HEK293 (cell line): ENCODE measurements around the gene KRT14.

Experiments used
- GLI2 ChIP-seq: fragments of 450-650 bp; formaldehyde crosslinking; IDR thresholded peaks from 2 replicates; pipeline ENCODE4; 2017; ENCODE audit warnings: missing biosample characterization, missing genetic modification characterization, low read depth, borderline replicate concordance
- OVOL3 ChIP-seq: fragments of 450-650 bp; formaldehyde crosslinking; IDR thresholded peaks from 2 replicates; pipeline ENCODE4 v1.5.1; 2016; ENCODE audit warnings: missing biosample characterization, missing genetic modification characterization
- REPIN1 ChIP-seq: fragments of 450-650 bp; formaldehyde crosslinking; IDR thresholded peaks from 2 replicates; pipeline ENCODE4 v1.5.1; 2017; ENCODE audit warnings: missing biosample characterization, missing genetic modification characterization, low read depth
- ZFHX2 ChIP-seq: fragments of 450-650 bp; formaldehyde crosslinking; conservative IDR thresholded peaks from 2 replicates; pipeline ENCODE4 v1.5.1; 2016; ENCODE audit warnings: missing biosample characterization, missing genetic modification characterization
- ZNF311 ChIP-seq: fragments of 450-650 bp; formaldehyde crosslinking; IDR thresholded peaks from 2 replicates; pipeline ENCODE4 v1.5.1; 2017; ENCODE audit warnings: missing biosample characterization, missing genetic modification characterization, borderline replicate concordance
- ZNF394 ChIP-seq: fragments of 450-650 bp; formaldehyde crosslinking; IDR thresholded peaks from 2 replicates; pipeline ENCODE4 v1.5.1; 2016; ENCODE audit warnings: missing biosample characterization, missing genetic modification characterization, mild to moderate bottlenecking, moderate library complexity, borderline replicate concordance
- ZNF416 ChIP-seq: fragments of 450-650 bp; formaldehyde crosslinking; IDR thresholded peaks from 2 replicates; pipeline ENCODE4 v1.5.1; 2016; ENCODE audit warnings: missing biosample characterization, missing genetic modification characterization
- ZNF521 ChIP-seq: fragments of 450-650 bp; formaldehyde crosslinking; IDR thresholded peaks from 2 replicates; pipeline ENCODE4 v1.5.1; 2017; ENCODE audit warnings: missing biosample characterization, mild to moderate bottlenecking, missing genetic modification characterization
- ZNF529 ChIP-seq: fragments of 450-650 bp; formaldehyde crosslinking; IDR thresholded peaks from 2 replicates; pipeline ENCODE4 v1.5.1; 2017; ENCODE audit warnings: missing genetic modification characterization, missing biosample characterization; ENCODE audit not compliant: insufficient replicate concordance
- ZNF561 ChIP-seq: fragments of 450-650 bp; IDR thresholded peaks from 2 replicates; pipeline ENCODE4 v1.5.1; 2018; ENCODE audit warnings: missing biosample characterization, missing genetic modification characterization, borderline replicate concordance
- ZNF596 ChIP-seq: fragments of 450-650 bp; IDR thresholded peaks from 2 replicates; pipeline ENCODE4 v1.5.0; 2018; ENCODE audit warnings: missing biosample characterization, mild to moderate bottlenecking, missing genetic modification characterization, moderate library complexity
- ZNF610 ChIP-seq: fragments of 450-650 bp; formaldehyde crosslinking; IDR thresholded peaks from 2 replicates; pipeline ENCODE4 v1.5.1; 2016; ENCODE audit warnings: missing biosample characterization, missing genetic modification characterization, borderline replicate concordance
- ZNF623 ChIP-seq: fragments of 450-650 bp; formaldehyde crosslinking; IDR thresholded peaks from 2 replicates; pipeline ENCODE4 v1.5.1; 2016; ENCODE audit warnings: missing biosample characterization, missing genetic modification characterization
- ZNF76 ChIP-seq: fragments of 450-650 bp; formaldehyde crosslinking; IDR thresholded peaks from 2 replicates; pipeline ENCODE4; 2016; ENCODE audit warnings: low read depth, missing biosample characterization, missing genetic modification characterization, borderline replicate concordance
- ZNF777 ChIP-seq: fragments of 450-650 bp; formaldehyde crosslinking; IDR thresholded peaks from 2 replicates; pipeline ENCODE4 v1.5.1; 2017; ENCODE audit warnings: missing biosample characterization, missing genetic modification characterization, borderline replicate concordance
- ZNF785 ChIP-seq: fragments of 450-650 bp; formaldehyde crosslinking; IDR thresholded peaks from 2 replicates; pipeline ENCODE4 v1.5.1; 2016; ENCODE audit warnings: missing biosample characterization, missing genetic modification characterization
- ZNF792 ChIP-seq: fragments of 450-650 bp; formaldehyde crosslinking; IDR thresholded peaks from 2 replicates; pipeline ENCODE4 v1.5.1; 2016; ENCODE audit warnings: missing biosample characterization, missing genetic modification characterization
- ZNF830 ChIP-seq: fragments of 450-650 bp; IDR thresholded peaks from 2 replicates; pipeline ENCODE4 v1.5.0; 2018; ENCODE audit warnings: missing biosample characterization, missing genetic modification characterization, low read depth, mild to moderate bottlenecking, moderate library complexity
- TF ChIP-seq, protein P1 (sequence below): fragments of 450-650 bp; formaldehyde crosslinking; IDR thresholded peaks from 2 replicates; pipeline ENCODE4 v1.5.1; 2017; ENCODE audit warnings: missing biosample characterization, missing genetic modification characterization
- TF ChIP-seq, protein P2 (sequence below): fragments of 450-650 bp; formaldehyde crosslinking; conservative IDR thresholded peaks from 2 replicates; pipeline ENCODE4 v1.5.1; 2016; ENCODE audit warnings: low read depth, missing biosample characterization, missing genetic modification characterization
- TF ChIP-seq, protein P3 (sequence below): fragments of 450-650 bp; formaldehyde crosslinking; IDR thresholded peaks from 2 replicates; pipeline ENCODE4 v1.5.1; 2016; ENCODE audit warnings: missing biosample characterization, missing genetic modification characterization
- TF ChIP-seq, protein P4 (sequence below): fragments of 450-650 bp; formaldehyde crosslinking; IDR thresholded peaks from 2 replicates; pipeline ENCODE4 v1.5.1; 2017; ENCODE audit warnings: missing biosample characterization, missing genetic modification characterization
- TF ChIP-seq, protein P5 (sequence below): IDR thresholded peaks from 2 replicates; pipeline ENCODE4 v1.6.1; 2011; ENCODE audit warnings: mild to moderate bottlenecking, low read depth, low read length, borderline replicate concordance
- TF ChIP-seq, protein P6 (sequence below): fragments of 450-650 bp; formaldehyde crosslinking; IDR thresholded peaks from 2 replicates; pipeline ENCODE4 v1.5.1; 2016; ENCODE audit warnings: missing biosample characterization, missing genetic modification characterization

KRT14 gene

DNA sequence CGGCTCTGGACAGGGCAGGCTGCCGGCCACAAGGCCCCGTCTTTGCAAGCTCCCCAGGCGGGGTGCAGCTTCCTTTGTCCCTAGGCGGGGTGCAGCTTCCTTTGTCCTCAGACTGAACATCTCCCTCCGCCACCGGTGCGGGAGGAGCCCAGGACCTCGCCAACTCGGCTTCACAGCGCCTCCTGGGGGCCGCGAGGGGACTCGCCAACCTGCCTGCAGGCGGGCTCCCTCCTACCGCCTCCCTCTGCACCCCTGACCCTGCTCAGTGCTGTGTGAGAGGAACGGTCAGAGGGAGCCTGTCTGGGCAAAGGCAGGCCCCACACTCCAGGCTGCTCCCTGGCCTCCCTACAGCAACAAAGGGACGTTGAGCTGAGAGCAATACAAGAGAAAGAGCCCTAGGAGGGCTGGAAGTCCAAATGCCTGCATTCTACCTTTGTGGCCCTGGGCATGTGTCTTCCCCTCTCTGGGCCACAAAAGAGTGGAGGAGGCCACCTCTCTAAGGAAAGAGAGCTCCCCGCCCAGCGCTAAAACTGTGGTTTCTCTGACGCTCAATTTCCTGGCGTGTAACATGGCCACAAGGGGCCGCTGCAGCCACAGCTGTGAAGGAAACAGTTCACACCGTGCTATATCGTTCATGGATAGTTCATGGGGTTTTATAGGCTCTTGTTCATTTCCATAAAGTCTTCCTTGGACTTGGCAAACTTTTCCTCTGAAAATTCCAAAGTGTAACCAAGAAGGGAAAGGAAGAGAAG lies 37.7 kb downstream of the KRT14 start (continued):
- TF ChIP-seq OVOL3 (tag by site-specific recombination) (no peak), ZNF529 (tag by site-specific recombination) (no peak), ZNF394 (tag by site-specific recombination) (peak; percentile 39; the same call in 1 of the 2 replicates), ZNF830 (tag by site-specific recombination) (no peak), ZFHX2 (peak; percentile 17; the same call in 1 of the 2 replicates), REPIN1 (tag by site-specific recombination) (no peak), ZNF785 (no peak; the same call in 1 of the 2 replicates), ZNF521 (tag by site-specific recombination) (no peak), ZNF416 (tag by site-specific recombination) (no peak), GLI2 (tag by site-specific recombination) (no peak), ZNF610 (tag by site-specific recombination) (no peak; the same call in 1 of the 2 replicates), ZNF311 (tag by site-specific recombination) (no peak), ZNF561 (tag by site-specific recombination) (0 out of 2 replicates have a peak, but pooled peaks have one; percentile 15), ZNF623 (no peak), ZNF596 (no peak; the same call in 1 of the 2 replicates), ZNF792 (tag by site-specific recombination) (no peak), ZNF76 (tag by site-specific recombination) (no peak), ZNF777 (no peak)
- TF ChIP-seq, protein P1, sequence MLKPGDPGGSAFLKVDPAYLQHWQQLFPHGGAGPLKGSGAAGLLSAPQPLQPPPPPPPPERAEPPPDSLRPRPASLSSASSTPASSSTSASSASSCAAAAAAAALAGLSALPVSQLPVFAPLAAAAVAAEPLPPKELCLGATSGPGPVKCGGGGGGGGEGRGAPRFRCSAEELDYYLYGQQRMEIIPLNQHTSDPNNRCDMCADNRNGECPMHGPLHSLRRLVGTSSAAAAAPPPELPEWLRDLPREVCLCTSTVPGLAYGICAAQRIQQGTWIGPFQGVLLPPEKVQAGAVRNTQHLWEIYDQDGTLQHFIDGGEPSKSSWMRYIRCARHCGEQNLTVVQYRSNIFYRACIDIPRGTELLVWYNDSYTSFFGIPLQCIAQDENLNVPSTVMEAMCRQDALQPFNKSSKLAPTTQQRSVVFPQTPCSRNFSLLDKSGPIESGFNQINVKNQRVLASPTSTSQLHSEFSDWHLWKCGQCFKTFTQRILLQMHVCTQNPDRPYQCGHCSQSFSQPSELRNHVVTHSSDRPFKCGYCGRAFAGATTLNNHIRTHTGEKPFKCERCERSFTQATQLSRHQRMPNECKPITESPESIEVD = no peak
- TF ChIP-seq, protein P2, sequence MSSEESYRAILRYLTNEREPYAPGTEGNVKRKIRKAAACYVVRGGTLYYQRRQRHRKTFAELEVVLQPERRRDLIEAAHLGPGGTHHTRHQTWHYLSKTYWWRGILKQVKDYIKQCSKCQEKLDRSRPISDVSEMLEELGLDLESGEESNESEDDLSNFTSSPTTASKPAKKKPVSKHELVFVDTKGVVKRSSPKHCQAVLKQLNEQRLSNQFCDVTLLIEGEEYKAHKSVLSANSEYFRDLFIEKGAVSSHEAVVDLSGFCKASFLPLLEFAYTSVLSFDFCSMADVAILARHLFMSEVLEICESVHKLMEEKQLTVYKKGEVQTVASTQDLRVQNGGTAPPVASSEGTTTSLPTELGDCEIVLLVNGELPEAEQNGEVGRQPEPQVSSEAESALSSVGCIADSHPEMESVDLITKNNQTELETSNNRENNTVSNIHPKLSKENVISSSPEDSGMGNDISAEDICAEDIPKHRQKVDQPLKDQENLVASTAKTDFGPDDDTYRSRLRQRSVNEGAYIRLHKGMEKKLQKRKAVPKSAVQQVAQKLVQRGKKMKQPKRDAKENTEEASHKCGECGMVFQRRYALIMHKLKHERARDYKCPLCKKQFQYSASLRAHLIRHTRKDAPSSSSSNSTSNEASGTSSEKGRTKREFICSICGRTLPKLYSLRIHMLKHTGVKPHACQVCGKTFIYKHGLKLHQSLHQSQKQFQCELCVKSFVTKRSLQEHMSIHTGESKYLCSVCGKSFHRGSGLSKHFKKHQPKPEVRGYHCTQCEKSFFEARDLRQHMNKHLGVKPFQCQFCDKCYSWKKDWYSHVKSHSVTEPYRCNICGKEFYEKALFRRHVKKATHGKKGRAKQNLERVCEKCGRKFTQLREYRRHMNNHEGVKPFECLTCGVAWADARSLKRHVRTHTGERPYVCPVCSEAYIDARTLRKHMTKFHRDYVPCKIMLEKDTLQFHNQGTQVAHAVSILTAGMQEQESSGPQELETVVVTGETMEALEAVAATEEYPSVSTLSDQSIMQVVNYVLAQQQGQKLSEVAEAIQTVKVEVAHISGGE (tag by site-specific recombination) = no peak
- TF ChIP-seq, protein P3, sequence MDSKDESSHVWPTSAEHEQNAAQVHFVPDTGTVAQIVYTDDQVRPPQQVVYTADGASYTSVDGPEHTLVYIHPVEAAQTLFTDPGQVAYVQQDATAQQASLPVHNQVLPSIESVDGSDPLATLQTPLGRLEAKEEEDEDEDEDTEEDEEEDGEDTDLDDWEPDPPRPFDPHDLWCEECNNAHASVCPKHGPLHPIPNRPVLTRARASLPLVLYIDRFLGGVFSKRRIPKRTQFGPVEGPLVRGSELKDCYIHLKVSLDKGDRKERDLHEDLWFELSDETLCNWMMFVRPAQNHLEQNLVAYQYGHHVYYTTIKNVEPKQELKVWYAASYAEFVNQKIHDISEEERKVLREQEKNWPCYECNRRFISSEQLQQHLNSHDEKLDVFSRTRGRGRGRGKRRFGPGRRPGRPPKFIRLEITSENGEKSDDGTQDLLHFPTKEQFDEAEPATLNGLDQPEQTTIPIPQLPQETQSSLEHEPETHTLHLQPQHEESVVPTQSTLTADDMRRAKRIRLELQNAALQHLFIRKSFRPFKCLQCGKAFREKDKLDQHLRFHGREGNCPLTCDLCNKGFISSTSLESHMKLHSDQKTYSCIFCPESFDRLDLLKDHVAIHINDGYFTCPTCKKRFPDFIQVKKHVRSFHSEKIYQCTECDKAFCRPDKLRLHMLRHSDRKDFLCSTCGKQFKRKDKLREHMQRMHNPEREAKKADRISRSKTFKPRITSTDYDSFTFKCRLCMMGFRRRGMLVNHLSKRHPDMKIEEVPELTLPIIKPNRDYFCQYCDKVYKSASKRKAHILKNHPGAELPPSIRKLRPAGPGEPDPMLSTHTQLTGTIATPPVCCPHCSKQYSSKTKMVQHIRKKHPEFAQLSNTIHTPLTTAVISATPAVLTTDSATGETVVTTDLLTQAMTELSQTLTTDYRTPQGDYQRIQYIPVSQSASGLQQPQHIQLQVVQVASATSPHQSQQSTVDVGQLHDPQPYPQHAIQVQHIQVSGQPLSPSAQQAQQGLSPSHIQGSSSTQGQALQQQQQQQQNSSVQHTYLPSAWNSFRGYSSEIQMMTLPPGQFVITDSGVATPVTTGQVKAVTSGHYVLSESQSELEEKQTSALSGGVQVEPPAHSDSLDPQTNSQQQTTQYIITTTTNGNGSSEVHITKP (tag by site-specific recombination) = peak; percentile 57; the same call in 1 of the 2 replicates
- TF ChIP-seq, protein P4, sequence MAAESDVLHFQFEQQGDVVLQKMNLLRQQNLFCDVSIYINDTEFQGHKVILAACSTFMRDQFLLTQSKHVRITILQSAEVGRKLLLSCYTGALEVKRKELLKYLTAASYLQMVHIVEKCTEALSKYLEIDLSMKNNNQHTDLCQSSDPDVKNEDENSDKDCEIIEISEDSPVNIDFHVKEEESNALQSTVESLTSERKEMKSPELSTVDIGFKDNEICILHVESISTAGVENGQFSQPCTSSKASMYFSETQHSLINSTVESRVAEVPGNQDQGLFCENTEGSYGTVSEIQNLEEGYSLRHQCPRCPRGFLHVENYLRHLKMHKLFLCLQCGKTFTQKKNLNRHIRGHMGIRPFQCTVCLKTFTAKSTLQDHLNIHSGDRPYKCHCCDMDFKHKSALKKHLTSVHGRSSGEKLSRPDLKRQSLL (tag by site-specific recombination) = no peak
- TF ChIP-seq, protein P5, sequence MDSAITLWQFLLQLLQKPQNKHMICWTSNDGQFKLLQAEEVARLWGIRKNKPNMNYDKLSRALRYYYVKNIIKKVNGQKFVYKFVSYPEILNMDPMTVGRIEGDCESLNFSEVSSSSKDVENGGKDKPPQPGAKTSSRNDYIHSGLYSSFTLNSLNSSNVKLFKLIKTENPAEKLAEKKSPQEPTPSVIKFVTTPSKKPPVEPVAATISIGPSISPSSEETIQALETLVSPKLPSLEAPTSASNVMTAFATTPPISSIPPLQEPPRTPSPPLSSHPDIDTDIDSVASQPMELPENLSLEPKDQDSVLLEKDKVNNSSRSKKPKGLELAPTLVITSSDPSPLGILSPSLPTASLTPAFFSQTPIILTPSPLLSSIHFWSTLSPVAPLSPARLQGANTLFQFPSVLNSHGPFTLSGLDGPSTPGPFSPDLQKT = no peak
- TF ChIP-seq, protein P6, sequence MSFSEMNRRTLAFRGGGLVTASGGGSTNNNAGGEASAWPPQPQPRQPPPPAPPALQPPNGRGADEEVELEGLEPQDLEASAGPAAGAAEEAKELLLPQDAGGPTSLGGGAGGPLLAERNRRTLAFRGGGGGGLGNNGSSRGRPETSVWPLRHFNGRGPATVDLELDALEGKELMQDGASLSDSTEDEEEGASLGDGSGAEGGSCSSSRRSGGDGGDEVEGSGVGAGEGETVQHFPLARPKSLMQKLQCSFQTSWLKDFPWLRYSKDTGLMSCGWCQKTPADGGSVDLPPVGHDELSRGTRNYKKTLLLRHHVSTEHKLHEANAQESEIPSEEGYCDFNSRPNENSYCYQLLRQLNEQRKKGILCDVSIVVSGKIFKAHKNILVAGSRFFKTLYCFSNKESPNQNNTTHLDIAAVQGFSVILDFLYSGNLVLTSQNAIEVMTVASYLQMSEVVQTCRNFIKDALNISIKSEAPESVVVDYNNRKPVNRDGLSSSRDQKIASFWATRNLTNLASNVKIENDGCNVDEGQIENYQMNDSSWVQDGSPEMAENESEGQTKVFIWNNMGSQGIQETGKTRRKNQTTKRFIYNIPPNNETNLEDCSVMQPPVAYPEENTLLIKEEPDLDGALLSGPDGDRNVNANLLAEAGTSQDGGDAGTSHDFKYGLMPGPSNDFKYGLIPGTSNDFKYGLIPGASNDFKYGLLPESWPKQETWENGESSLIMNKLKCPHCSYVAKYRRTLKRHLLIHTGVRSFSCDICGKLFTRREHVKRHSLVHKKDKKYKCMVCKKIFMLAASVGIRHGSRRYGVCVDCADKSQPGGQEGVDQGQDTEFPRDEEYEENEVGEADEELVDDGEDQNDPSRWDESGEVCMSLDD (tag by site-specific recombination) = peak; percentile 76; the same call in 1 of the 2 replicates
